MCF 10A (cell line): ENCODE results near the gene HERC4. TPM values are rescaled to one million over a fixed set of nuclear protein-coding genes. Genes with fewer than 3 reads are reported as not detected.

Source experiments
- BruUV-seq: library from RNA; stranded (reverse); fragments of 400-500 nt; replicated peaks from 2 replicates; lab custom pipeline; 2021; lab: Mats Ljungman, UMichigan
- CTCF ChIA-PET: fragments of 300-600 bp; sonication (Branson Sonifier 250); formaldehyde crosslinking; extraction: SDS; loops from one replicate; lab custom pipeline; 2021; ENCODE audit warnings: antibody characterized with exemption, inconsistent platforms; lab: Yijun Ruan, JAX
- POLR2A ChIA-PET: fragments of 300-600, 350-650 bp; sonication (Branson Sonifier 250); formaldehyde crosslinking; extraction: SDS; loops from one replicate; lab custom pipeline; 2020; ENCODE audit warnings: antibody characterized with exemption, inconsistent platforms; lab: Yijun Ruan, JAX
- DNase-seq: peaks from one replicate; pipeline ENCODE4 v3.0.0-alpha.2; 2018; ENCODE audit not compliant: unreplicated experiment
- H3K27ac Mint-ChIP-seq: one replicate; pipeline ENCODE4 v1.8.0; 2022; ENCODE audit warnings: mild to moderate bottlenecking, low read depth, mixed read lengths; ENCODE audit not compliant: unreplicated experiment
- H3K27me3 Mint-ChIP-seq: one replicate; pipeline ENCODE4 v1.8.0; 2022; ENCODE audit warnings: mixed read lengths; ENCODE audit not compliant: insufficient read depth, unreplicated experiment
- H3K36me3 Mint-ChIP-seq: one replicate; pipeline ENCODE4 v1.8.0; 2022; ENCODE audit warnings: mild to moderate bottlenecking, moderate library complexity, mixed read lengths; ENCODE audit not compliant: insufficient read depth, unreplicated experiment
- H3K4me1 Mint-ChIP-seq: one replicate; pipeline ENCODE4 v1.8.0; 2022; ENCODE audit warnings: mixed read lengths; ENCODE audit not compliant: insufficient read depth, unreplicated experiment
- H3K4me3 Mint-ChIP-seq: one replicate; pipeline ENCODE4 v1.8.0; 2022; ENCODE audit warnings: mild to moderate bottlenecking, moderate library complexity, mixed read lengths; ENCODE audit not compliant: unreplicated experiment
- H3K9me3 Mint-ChIP-seq: one replicate; pipeline ENCODE4 v1.8.0; 2022; ENCODE audit warnings: mixed read lengths; ENCODE audit not compliant: unreplicated experiment
- CTCF ChIP-seq: fragments of 200-600 bp; IDR thresholded peaks from one replicate; pipeline ENCODE4 v1.8.0; 2022; ENCODE audit warnings: antibody characterized with exemption, mild to moderate bottlenecking; ENCODE audit not compliant: unreplicated experiment
- intact Hi-C: fragments of 100-400 bp; cut with micrococcal nuclease; formaldehyde crosslinking; loops from 2 replicates; pipeline ENCODE4 v1.14.1; 2022
- total RNA-seq: library from RNA; stranded (reverse); gene quantifications from 2 replicates; pipeline ENCODE4 v1.2.3, GENCODE V29; 2022

The HERC4 gene
- total RNA-seq, 1 experiment from 2014 or later = 57.5 TPM

GRCh38 chr10:68075550-68076004 lies 494 bp upstream of the HERC4 start:
- no peak for DNase-seq
- BruUV-seq = no TSS peak
- CTCF ChIA-PET = interaction anchor here (0.7 to 4.6 kb wide), 2 partner anchors 21 to 80 kb away, joined by 3 to 35 read pairs; no protein-coding TSS in a partner anchor
- Mint-ChIP-seq H3K9me3 (no peaks in the 10 kb centered on the region), H3K36me3 (peaks cover 6% of the 10 kb centered on the region), H3K4me1 (peaks cover 11% of the 10 kb centered on the region), H3K4me3 (peak overlapping the region; percentile 95), H3K27ac (peak overlapping the region; percentile 93), H3K27me3 (no peaks in the 10 kb centered on the region)
- intact Hi-C loops = no loop called here
- no peak for TF ChIP-seq CTCF
- POLR2A ChIA-PET = interaction anchor here (0.8 to 5.8 kb wide), 9 partner anchors 9 to 258 kb away, joined by 3 to 55 read pairs (median 5); partner anchors contain the start of genes HNRNPH3 and PBLD

- H3K4me3 Mint-ChIP-seq = peak overlapping the region; percentile 95
- no peaks in the 10 kb centered on the region for H3K9me3 Mint-ChIP-seq
- no peak for TF ChIP-seq CTCF
- BruUV-seq = TSS peak; percentile 46
- CTCF ChIA-PET = no interaction called here
- peak overlapping the region; percentile 93 for H3K27ac Mint-ChIP-seq
- H3K27me3 Mint-ChIP-seq = no peaks in the 10 kb centered on the region
- H3K4me1 Mint-ChIP-seq = peaks cover 12% of the 10 kb centered on the region
- intact Hi-C loops = loop anchor here (1.0 to 5.0 kb wide), 2 partner anchors 190 to 217 kb away; partner anchors contain the start of gene SIRT1
- POLR2A ChIA-PET = interaction anchor here (0.5 to 5.8 kb wide), 13 partner anchors 10 to 259 kb away, joined by 3 to 55 read pairs (median 4); partner anchors contain the start of genes HNRNPH3 and PBLD
- peak; percentile 74 for DNase-seq
- peaks cover 18% of the 10 kb centered on the region for H3K36me3 Mint-ChIP-seq
Observed at GRCh38 chr10:68074031-68074774, 880 bp downstream of the HERC4 start.

GRCh38 chr10:68073631-68074030 lies 1.5 kb downstream of the HERC4 start:
- H3K4me3 Mint-ChIP-seq = peak overlapping the region; percentile 95
- no TSS peak for BruUV-seq
- peaks cover 12% of the 10 kb centered on the region for H3K4me1 Mint-ChIP-seq
- TF ChIP-seq CTCF = no peak
- intact Hi-C loops = loop anchor here (1.0 to 5.0 kb wide), 2 partner anchors 189 to 216 kb away; partner anchors contain the start of gene SIRT1
- no peaks in the 10 kb centered on the region for H3K9me3 Mint-ChIP-seq
- POLR2A ChIA-PET = interaction anchor here (0.7 to 5.8 kb wide), 10 partner anchors 10 to 260 kb away, joined by 3 to 55 read pairs (median 4); partner anchors contain the start of genes HNRNPH3 and PBLD
- no peaks in the 10 kb centered on the region for H3K27me3 Mint-ChIP-seq
- CTCF ChIA-PET = interaction anchor here (0.7 kb wide), 1 partner anchor 45 kb away, joined by 3 read pairs; no protein-coding TSS in a partner anchor
- peak overlapping the region; percentile 93 for H3K27ac Mint-ChIP-seq
- DNase-seq = no peak
- H3K36me3 Mint-ChIP-seq = peaks cover 24% of the 10 kb centered on the region

GRCh38 chr10:68067508-68067907 lies 7.6 kb downstream of the HERC4 start:
- H3K27me3 Mint-ChIP-seq = no peaks in the 10 kb centered on the region
- TF ChIP-seq CTCF = no peak
- ChIA-PET POLR2A (interaction anchor here (0.7 to 1.3 kb wide), 3 partner anchors 78 to 264 kb away, joined by 3 to 4 read pairs (median 4); partner anchors contain the start of gene HNRNPH3), CTCF (interaction anchor here (0.7 to 0.9 kb wide), 2 partner anchors 89 to 93 kb away, joined by 3 to 4 read pairs; no protein-coding TSS in a partner anchor)
- BruUV-seq = no TSS peak
- H3K4me3 Mint-ChIP-seq = no peak overlapping the region
- peaks cover 12% of the 10 kb centered on the region for H3K4me1 Mint-ChIP-seq
- H3K9me3 Mint-ChIP-seq = no peaks in the 10 kb centered on the region
- intact Hi-C loops = no loop called here
- H3K27ac Mint-ChIP-seq = peak overlapping the region; percentile 37
- H3K36me3 Mint-ChIP-seq = peaks cover 48% of the 10 kb centered on the region
- DNase-seq = no peak
